Endothelial cell of umbilical vein (primary cell): ENCODE results near the gene EFCAB8.

ENCODE experiments used
- CTCF ChIP-seq, 2 donors: IDR thresholded peaks; 1 replicate in 1 of 2; 2 replicates in 1 of 2; pipeline ENCODE4 v1.5.1; 2011; ENCODE audit warnings: low read length in 2 of 2, mild to moderate bottlenecking in 2 of 2, moderate library complexity in 2 of 2, control low read depth in 1 of 2, inconsistent platforms in 1 of 2, low read depth in 1 of 2; ENCODE audit not compliant: insufficient read depth in 1 of 2; ENCODE audit errors: extremely low read depth in 1 of 2
- EZH2 ChIP-seq: IDR thresholded peaks from 2 replicates; pipeline ENCODE4 v1.6.1; 2012; ENCODE audit warnings: borderline replicate concordance, low read depth, mild to moderate bottlenecking, moderate library complexity, low read length, inconsistent platforms; ENCODE audit not compliant: severe bottlenecking
- JUN ChIP-seq: IDR thresholded peaks from 2 replicates; pipeline ENCODE4 v1.6.1; 2011; ENCODE audit warnings: borderline replicate concordance, low read depth; ENCODE audit not compliant: insufficient read length, insufficient read depth
- MAX ChIP-seq: IDR thresholded peaks from 2 replicates; pipeline ENCODE4 v1.6.1; 2011; ENCODE audit not compliant: insufficient read depth, insufficient read length
- MYC ChIP-seq: IDR thresholded peaks from one replicate; pipeline ENCODE4 v1.6.1; 2011; ENCODE audit warnings: mild to moderate bottlenecking, low read depth, low read length
- POLR2A ChIP-seq: IDR thresholded peaks from 2 replicates; pipeline ENCODE4 v1.6.1; 2012; ENCODE audit warnings: low read depth, mild to moderate bottlenecking, control low read depth, low read length
- POLR2AphosphoS5 ChIP-seq: IDR thresholded peaks from 2 replicates; pipeline ENCODE4 v1.6.1; 2012; ENCODE audit warnings: low read depth, mild to moderate bottlenecking, control low read depth, low read length, moderate library complexity; ENCODE audit not compliant: insufficient read depth

GRCh38 chr20:32880635-32881034 is 21.9 kb downstream of the EFCAB8 start:
- TF ChIP-seq CTCF (IDR thresholded peaks at IDR 0.05; ENCODE audit: extremely low read depth in 1 of 2, insufficient read depth in 1 of 2, low read depth in 1 of 2, low read length in 2 of 2) (no peak), POLR2AphosphoS5 (no peak), EZH2 (no peak), JUN (no peak), POLR2A (no peak), MAX (no peak), MYC (no peak)
